Cardiac fibroblast (primary cell): Measurements from ENCODE around the gene C8G.

Experiments used
- DNase-seq, 2 donors: peaks; one replicate each; pipeline versions ENCODE4 v3.0.0 to v3.0.0-alpha.2; 2010; ENCODE audit warnings: low read depth in 2 of 2
- H3K4me3 ChIP-seq, 2 donors: replicated peaks in 1 of 2; 1 replicate in 1 of 2; 2 replicates in 1 of 2; pipeline ENCODE4 v1.5.1; 2011; ENCODE audit warnings: low read depth in 2 of 2, low read length in 2 of 2, mild to moderate bottlenecking in 2 of 2, moderate library complexity in 1 of 2
- TF ChIP-seq, protein P1 (sequence below): IDR thresholded peaks from one replicate; pipeline ENCODE4 v1.5.1; 2011; ENCODE audit warnings: low read depth, mild to moderate bottlenecking, low read length, inconsistent platforms

C8G gene

DNA sequence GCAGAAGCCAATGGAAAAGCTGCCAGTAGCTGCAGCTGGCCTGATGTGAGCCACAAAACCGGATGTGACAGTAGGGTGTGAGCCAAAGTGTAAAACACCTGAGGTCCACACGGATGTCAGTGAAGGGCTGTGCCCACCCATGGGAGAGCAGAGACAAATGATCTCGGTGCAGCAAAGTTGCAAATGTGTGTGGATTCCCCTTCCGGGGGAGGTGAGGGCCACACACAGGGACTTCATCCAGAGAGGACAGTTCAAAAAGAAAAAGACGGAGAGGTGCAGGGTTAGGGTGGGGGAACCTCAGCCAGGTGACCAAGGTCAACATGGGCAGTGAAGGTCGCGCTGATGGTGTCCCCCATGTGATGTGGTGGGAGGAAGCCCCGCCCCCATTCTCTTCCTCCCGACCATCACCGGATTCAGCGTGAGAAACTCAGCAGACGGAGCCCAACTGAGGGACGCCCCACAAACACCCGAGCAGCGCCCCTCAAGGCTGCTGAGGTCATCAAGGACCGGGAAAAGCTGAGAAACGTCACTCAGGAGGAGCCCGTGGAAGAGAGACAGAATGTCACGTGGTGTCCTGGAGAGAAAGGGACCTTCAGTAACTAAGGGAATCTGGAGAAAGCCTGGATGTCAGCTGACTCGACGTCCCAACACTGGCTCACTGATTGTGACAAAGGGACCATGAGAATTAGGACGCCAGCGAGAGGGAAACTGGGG, 20.9 kb downstream of the C8G start:
- TF ChIP-seq, protein P1, sequence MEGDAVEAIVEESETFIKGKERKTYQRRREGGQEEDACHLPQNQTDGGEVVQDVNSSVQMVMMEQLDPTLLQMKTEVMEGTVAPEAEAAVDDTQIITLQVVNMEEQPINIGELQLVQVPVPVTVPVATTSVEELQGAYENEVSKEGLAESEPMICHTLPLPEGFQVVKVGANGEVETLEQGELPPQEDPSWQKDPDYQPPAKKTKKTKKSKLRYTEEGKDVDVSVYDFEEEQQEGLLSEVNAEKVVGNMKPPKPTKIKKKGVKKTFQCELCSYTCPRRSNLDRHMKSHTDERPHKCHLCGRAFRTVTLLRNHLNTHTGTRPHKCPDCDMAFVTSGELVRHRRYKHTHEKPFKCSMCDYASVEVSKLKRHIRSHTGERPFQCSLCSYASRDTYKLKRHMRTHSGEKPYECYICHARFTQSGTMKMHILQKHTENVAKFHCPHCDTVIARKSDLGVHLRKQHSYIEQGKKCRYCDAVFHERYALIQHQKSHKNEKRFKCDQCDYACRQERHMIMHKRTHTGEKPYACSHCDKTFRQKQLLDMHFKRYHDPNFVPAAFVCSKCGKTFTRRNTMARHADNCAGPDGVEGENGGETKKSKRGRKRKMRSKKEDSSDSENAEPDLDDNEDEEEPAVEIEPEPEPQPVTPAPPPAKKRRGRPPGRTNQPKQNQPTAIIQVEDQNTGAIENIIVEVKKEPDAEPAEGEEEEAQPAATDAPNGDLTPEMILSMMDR = no peak
- H3K4me3 ChIP-seq = no peak overlapping the region
- DNase-seq = no peak

DNA sequence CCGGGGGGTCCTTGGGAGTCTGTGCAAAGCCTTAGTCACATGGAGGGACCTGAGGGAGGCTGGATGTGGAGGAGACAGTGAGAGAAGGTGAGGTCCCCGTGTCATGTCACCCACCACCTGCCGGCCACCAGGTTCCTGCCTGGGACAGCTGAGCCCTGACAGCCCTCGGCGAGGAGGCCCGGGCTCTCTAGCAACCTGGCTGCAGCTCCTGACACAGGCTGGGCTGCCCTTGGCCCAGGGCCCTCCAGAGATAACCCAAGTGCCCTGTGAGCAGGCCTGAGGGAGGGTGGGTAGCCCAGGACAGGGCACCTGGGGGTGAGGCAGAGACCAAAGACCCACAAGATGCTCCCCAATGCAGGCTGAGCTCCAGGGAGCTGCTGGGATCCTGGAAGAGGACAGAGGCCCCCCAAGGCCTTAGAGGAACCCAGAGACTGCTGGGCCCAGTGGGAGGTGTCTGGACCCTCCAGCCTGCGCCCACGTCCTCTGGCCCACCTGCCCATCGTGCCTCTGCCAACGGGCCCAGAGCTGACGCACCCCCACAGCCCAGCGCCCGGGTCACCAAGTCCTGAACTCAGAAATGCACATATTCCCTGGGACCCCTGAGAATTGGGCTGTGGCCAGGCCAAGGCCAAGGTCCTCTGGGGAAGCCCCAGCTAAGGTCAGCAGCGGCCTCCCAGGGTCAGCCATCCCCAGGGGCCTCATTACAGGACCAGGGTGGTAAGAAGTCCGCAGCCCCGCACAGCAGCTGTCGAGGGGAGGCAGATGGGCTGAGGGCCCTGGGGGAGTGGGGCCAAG, 23.5 kb downstream of the C8G start:
- TF ChIP-seq, protein P1 = no peak
- no peak for DNase-seq
- no peak overlapping the region for H3K4me3 ChIP-seq

DNA sequence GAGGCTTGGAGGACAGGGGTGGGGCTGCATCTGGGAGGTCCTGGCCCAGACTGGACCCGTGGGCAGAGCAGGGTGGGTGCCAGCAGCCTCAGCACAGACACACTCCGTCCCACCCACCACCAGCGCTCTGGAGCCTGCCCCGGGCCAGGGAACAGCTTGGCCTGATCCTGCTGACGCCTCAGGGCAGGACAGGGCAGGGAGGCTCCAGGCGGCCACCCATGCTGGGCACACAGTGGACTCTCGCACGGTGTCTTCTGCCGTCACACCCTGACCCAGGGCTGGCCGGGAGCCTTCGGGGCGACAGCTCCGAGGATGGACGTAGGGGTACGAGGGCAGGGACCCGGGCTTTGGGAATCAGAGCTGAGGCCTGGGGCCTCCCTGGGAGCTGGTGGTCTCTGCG, 24.1 kb downstream of the C8G start:
- no peak overlapping the region for H3K4me3 ChIP-seq
- TF ChIP-seq, protein P1 = no peak
- DNase-seq = no peak

DNA sequence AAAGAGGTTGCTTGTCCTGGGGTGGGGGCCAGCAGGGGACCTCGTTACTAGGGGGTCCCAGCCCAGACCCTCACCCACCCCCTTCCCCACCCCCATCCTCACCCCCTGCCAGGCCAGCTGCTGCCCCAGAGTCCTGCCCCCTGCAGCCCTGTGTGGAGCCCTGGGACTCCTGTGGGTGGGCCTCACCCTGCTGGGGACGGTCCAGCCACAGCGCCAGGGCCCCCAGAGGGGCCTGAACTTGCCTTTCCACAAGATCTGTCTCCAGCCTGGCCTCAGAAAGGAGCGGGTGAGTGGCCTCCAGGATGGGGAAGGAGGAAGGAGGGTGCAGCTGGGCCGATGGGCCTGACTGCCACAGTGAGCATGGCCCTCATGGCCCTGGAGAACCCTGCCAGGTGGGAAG, 24.7 kb downstream of the C8G start:
- H3K4me3 ChIP-seq = no peak overlapping the region
- TF ChIP-seq, protein P1 = no peak
- DNase-seq = no peak

DNA sequence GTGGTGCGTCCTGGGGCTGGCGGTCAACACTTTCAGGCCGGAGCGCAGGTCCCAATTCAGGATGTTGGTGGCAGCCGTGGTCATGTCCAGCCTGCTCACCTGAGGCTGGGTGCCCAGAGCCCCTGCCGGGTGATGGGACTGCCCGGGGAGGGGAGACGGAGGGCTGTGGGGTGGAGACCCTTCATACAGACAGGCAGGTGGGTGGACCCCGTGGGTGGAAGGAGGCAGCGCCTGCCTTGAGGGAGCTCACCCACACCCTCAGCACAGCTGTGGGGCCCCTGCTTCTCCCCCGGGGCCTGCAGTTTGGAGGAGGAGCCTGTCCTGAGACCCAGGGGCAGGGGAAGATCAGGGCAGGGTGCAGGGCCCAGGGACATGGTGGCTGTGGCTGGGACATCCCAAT, 25.3 kb downstream of the C8G start:
- TF ChIP-seq, protein P1 = no peak
- H3K4me3 ChIP-seq = no peak overlapping the region
- DNase-seq = no peak

DNA sequence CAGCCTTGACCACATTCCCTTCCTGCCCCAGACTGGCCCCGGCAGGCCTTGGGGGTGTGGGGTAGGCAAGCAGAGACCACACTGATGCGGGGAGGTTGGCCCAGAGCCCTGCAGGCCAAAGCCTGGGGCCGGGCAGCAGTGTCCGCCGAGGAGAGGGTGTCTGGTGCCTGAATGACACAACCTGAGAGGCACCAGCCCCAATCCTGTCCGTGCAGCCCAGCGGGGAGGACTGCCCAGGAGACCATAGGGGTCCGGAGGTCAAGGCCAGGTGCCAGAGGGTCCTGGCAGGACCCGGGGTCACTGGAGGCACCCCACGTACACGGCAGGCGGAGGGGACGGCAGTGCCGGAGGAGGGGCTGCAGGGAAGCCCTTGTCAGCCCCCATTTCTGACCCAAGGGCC, 26.7 kb downstream of the C8G start:
- TF ChIP-seq, protein P1 = no peak
- no peak overlapping the region for H3K4me3 ChIP-seq
- DNase-seq = no peak

DNA sequence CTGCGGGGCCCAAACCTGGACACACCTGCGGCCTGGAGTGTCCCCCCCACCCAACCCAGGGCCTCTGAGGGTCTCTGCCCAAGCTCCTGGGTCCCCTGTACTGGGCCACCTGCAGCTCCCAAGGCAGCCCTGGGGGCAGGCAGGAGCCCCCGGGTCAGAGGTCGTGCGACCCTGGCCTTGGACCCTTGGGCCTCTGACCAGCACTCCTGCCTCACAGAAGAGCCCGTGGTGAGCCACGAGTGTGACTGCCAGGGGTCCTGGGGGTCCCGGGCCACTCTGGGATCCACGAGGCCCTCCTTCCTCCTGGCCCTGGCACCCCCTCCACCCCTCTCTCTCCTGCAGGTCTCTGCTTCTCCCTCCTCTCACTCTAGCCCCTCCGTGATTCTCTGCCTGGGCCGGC, 27.3 kb downstream of the C8G start:
- DNase-seq = no peak
- H3K4me3 ChIP-seq = no peak overlapping the region
- TF ChIP-seq, protein P1 = no peak
